Natural killer cell (primary cell): ENCODE data around the gene CHSY3. TPM values are rescaled to one million over a fixed set of nuclear protein-coding genes. Genes with fewer than 3 reads are reported as not detected.

Experiments used
- ATAC-seq, 3 donors: fragments of 150-1000 bp in 2 of 3; fragments of 200-7000 bp in 1 of 3; cut with Tn5 transposase; 1 replicate in 1 of 3; 2 replicates in 2 of 3; pipeline ENCODE4 v1.10.0; 2021; ENCODE audit warnings: mild to moderate bottlenecking in 2 of 3, moderate library complexity in 2 of 3
- DNase-seq, 2 donors: peaks; one replicate each; pipeline versions ENCODE4 v3.0.0 to v3.0.0-alpha.2; 2013 to 2021; ENCODE audit warnings: mixed read lengths in 1 of 2
- H3K27ac ChIP-seq: one replicate; pipeline ENCODE4 v1.5.1; 2013; ENCODE audit warnings: mild to moderate bottlenecking, low read length
- H3K27me3 ChIP-seq: one replicate; pipeline ENCODE4 v1.6.1; 2013; ENCODE audit warnings: low read length; ENCODE audit not compliant: control insufficient read depth, insufficient read depth
- H3K36me3 ChIP-seq: one replicate; pipeline ENCODE4 v1.6.1; 2013; ENCODE audit warnings: low read length; ENCODE audit not compliant: control insufficient read depth, insufficient read depth
- H3K4me1 ChIP-seq: one replicate; pipeline ENCODE4 v1.6.1; 2013; ENCODE audit warnings: low read length; ENCODE audit not compliant: control insufficient read depth, insufficient read depth
- H3K4me3 ChIP-seq: one replicate; pipeline ENCODE4 v1.5.1; 2013; ENCODE audit warnings: low read length
- H3K9me3 ChIP-seq: one replicate; pipeline ENCODE4 v1.6.1; 2013; ENCODE audit warnings: low read length; ENCODE audit not compliant: control insufficient read depth, insufficient read depth
- H3K27ac Mint-ChIP-seq, 2 donors: one replicate each; pipeline ENCODE4 v1.8.0; 2022; ENCODE audit warnings: mild to moderate bottlenecking in 2 of 2, mixed read lengths in 2 of 2, moderate library complexity in 1 of 2
- H3K27me3 Mint-ChIP-seq, 2 donors: one replicate each; pipeline ENCODE4 v1.8.0; 2022; ENCODE audit warnings: low read depth in 2 of 2, mixed read lengths in 2 of 2
- H3K36me3 Mint-ChIP-seq: one replicate; pipeline ENCODE4 v1.8.0; 2022; ENCODE audit warnings: mixed read lengths
- H3K4me1 Mint-ChIP-seq, 2 donors: one replicate each; pipeline ENCODE4 v1.8.0; 2022; ENCODE audit warnings: mixed read lengths in 2 of 2
- H3K4me3 Mint-ChIP-seq: one replicate; pipeline ENCODE4 v1.8.0; 2022; ENCODE audit warnings: mild to moderate bottlenecking, moderate library complexity, mixed read lengths
- H3K9me3 Mint-ChIP-seq, 2 donors: one replicate each; pipeline ENCODE4 v1.8.0; 2022; ENCODE audit warnings: mixed read lengths in 2 of 2
- CTCF ChIP-seq: fragments of 200-600 bp; IDR thresholded peaks from one replicate; pipeline ENCODE4 v1.8.0; 2022; ENCODE audit warnings: antibody characterized with exemption
- WGBS: methylation state at CpG from one replicate; pipeline ENCODE4 v1.1.7; 2013; ENCODE audit warnings: missing lambda C conversion rate; ENCODE audit not compliant: insufficient coverage; 5-methylcytosine and 5-hydroxymethylcytosine counted together
- intact Hi-C: fragments of 100-400 bp; cut with micrococcal nuclease; formaldehyde crosslinking; loops from one replicate; pipeline ENCODE4 v1.14.2; 2022
- total RNA-seq, 4 donors: library from RNA; stranded (reverse); fragments of 120-200 nt in 1 of 4; gene quantifications; one replicate each; pipeline versions ENCODE4 v1.2.3 to v1.2.4, GENCODE V29; 2013 to 2022

CHSY3 gene
- total RNA-seq, 3 donors from 2014 or later (not counting 1 experiment from before 2014, with no cell fraction given) = 0.18 to 2.3 (median 2.3) TPM

- intact Hi-C loops = no loop called here
- TF ChIP-seq CTCF = no peak
- no peak for ATAC-seq
- peaks cover 7% of the 10 kb centered on the region for H3K36me3 Mint-ChIP-seq
- Histone ChIP-seq H3K27me3 (peaks cover 31% of the 10 kb centered on the region), H3K4me1 (peaks cover 16% of the 10 kb centered on the region), H3K9me3 (no peaks in the 10 kb centered on the region), H3K27ac (no peak overlapping the region), H3K4me3 (no peak overlapping the region), H3K36me3 (no peaks in the 10 kb centered on the region)
- H3K4me1 Mint-ChIP-seq = peaks cover 13 to 15% of the 10 kb centered on the region in 2 donors
- 8% methylated on average over 28 of the region's 29 CpGs for WGBS
- DNase-seq = no peak
- peaks cover 29 to 50% of the 10 kb centered on the region in 2 donors for H3K27me3 Mint-ChIP-seq
- peak overlapping the region; percentile 81 for H3K4me3 Mint-ChIP-seq
- H3K9me3 Mint-ChIP-seq = peaks cover 0 to 3% of the 10 kb centered on the region in 2 donors
- peak overlapping the region in 1 of 2 donors; percentile 52 for H3K27ac Mint-ChIP-seq
Observed at GRCh38 chr5:129903466-129904101, 681 bp upstream of the CHSY3 start.

- Mint-ChIP-seq H3K27me3 (peaks cover 29 to 50% of the 10 kb centered on the region in 2 donors), H3K4me3 (no peak overlapping the region), H3K4me1 (peaks cover 13 to 15% of the 10 kb centered on the region in 2 donors), H3K36me3 (peaks cover 7% of the 10 kb centered on the region), H3K9me3 (peaks cover 0 to 3% of the 10 kb centered on the region in 2 donors), H3K27ac (no peak overlapping the region)
- peaks cover 31% of the 10 kb centered on the region for H3K27me3 ChIP-seq
- intact Hi-C loops = no loop called here
- no peak overlapping the region for H3K4me3 ChIP-seq
- under 1% methylated on average over 105 of the region's 105 CpGs for WGBS
- H3K27ac ChIP-seq = no peak overlapping the region
- peaks cover 16% of the 10 kb centered on the region for H3K4me1 ChIP-seq
- no peaks in the 10 kb centered on the region for H3K36me3 ChIP-seq
- DNase-seq (peak in 1 of 2 donors; percentile 3), ATAC-seq (peak; percentile 25 to 50 (median 29))
- TF ChIP-seq CTCF = no peak
- H3K9me3 ChIP-seq = no peaks in the 10 kb centered on the region
Observed at GRCh38 chr5:129904667-129905472, 605 bp downstream of the CHSY3 start.

- H3K4me3 ChIP-seq = no peak overlapping the region
- H3K4me1 ChIP-seq = peaks cover 16% of the 10 kb centered on the region
- peaks cover 13 to 15% of the 10 kb centered on the region in 2 donors for H3K4me1 Mint-ChIP-seq
- peaks cover 29 to 50% of the 10 kb centered on the region in 2 donors for H3K27me3 Mint-ChIP-seq
- H3K27ac ChIP-seq = no peak overlapping the region
- peaks cover 0 to 3% of the 10 kb centered on the region in 2 donors for H3K9me3 Mint-ChIP-seq
- peak overlapping the region; percentile 87 for H3K4me3 Mint-ChIP-seq
- peaks cover 7% of the 10 kb centered on the region for H3K36me3 Mint-ChIP-seq
- 4% methylated on average over 37 of the region's 37 CpGs for WGBS
- no peaks in the 10 kb centered on the region for H3K9me3 ChIP-seq
- H3K36me3 ChIP-seq = no peaks in the 10 kb centered on the region
- DNase-seq (peak in 1 of 2 donors; percentile 3), ATAC-seq (no peak)
- TF ChIP-seq CTCF = no peak
- intact Hi-C loops = no loop called here
- no peak overlapping the region for H3K27ac Mint-ChIP-seq
- peaks cover 31% of the 10 kb centered on the region for H3K27me3 ChIP-seq
Observed at GRCh38 chr5:129905473-129906176, 1.4 kb downstream of the CHSY3 start.
